SK-N-SH treated with all-trans-retinoic acid at 6 μM for 48 hours (cell line): ENCODE results near the gene DUSP16.
A peak's percentile ranks its signal among the peaks of the same experiment; 100 is the strongest.

ENCODE experiments used
- ATAC-seq: fragments of 200-7000 bp; cut with Tn5 transposase; 3 replicates; pipeline ENCODE4 v1.9.1; 2020; ENCODE audit warnings: mild to moderate bottlenecking, moderate library complexity
- ARNTL ChIP-seq: fragments of 450-650 bp; formaldehyde crosslinking; IDR thresholded peaks from 2 replicates; pipeline ENCODE4 v1.5.0; 2020; ENCODE audit warnings: low read depth, mild to moderate bottlenecking, moderate library complexity, borderline replicate concordance
- BACH2 ChIP-seq: fragments of 250-450 bp; sonication (Bioruptor Pico); IDR thresholded peaks from 2 replicates; pipeline ENCODE4 v1.9.0; 2021; ENCODE audit warnings: mild to moderate bottlenecking, borderline replicate concordance
- CREB5 ChIP-seq: fragments of 250-450 bp; sonication (Bioruptor Pico); IDR thresholded peaks from 2 replicates; pipeline ENCODE4 v1.5.1; 2020; ENCODE audit warnings: low read depth, mild to moderate bottlenecking, moderate library complexity
- CSDC2 ChIP-seq: fragments of 250-450 bp; sonication (Bioruptor Pico); IDR thresholded peaks from 2 replicates; pipeline ENCODE4 v1.5.0; 2020; ENCODE audit warnings: mild to moderate bottlenecking, moderate library complexity
- CSRNP3 ChIP-seq: fragments of 250-450 bp; sonication (Bioruptor Pico); IDR thresholded peaks from 2 replicates; pipeline ENCODE4 v1.5.1; 2021; ENCODE audit warnings: mild to moderate bottlenecking, moderate library complexity
- ISL1 ChIP-seq: fragments of 250-450 bp; sonication (Bioruptor Pico); IDR thresholded peaks from 2 replicates; pipeline ENCODE4 v2.1.2; 2022; ENCODE audit warnings: mild to moderate bottlenecking, moderate library complexity
- OSR1 ChIP-seq: fragments of 250-450 bp; sonication (Bioruptor Pico); IDR thresholded peaks from 2 replicates; pipeline ENCODE4 v1.8.0; 2022; ENCODE audit warnings: moderate library complexity, mild to moderate bottlenecking, inconsistent platforms
- PATZ1 ChIP-seq: fragments of 250-450 bp; sonication (Bioruptor Pico); IDR thresholded peaks from 2 replicates; pipeline ENCODE4 v1.8.0; 2020; ENCODE audit warnings: mild to moderate bottlenecking, moderate library complexity, borderline replicate concordance
- POU6F1 ChIP-seq: fragments of 250-450 bp; sonication (Bioruptor Pico); IDR thresholded peaks from 2 replicates; pipeline ENCODE4 v1.8.0; 2021; ENCODE audit warnings: low read depth, mild to moderate bottlenecking, moderate library complexity, borderline replicate concordance
- PPARA ChIP-seq: fragments of 250-450 bp; sonication (Bioruptor Pico); IDR thresholded peaks from 2 replicates; pipeline ENCODE4 v1.5.0; 2020; ENCODE audit warnings: mild to moderate bottlenecking, borderline replicate concordance
- RARB ChIP-seq: fragments of 250-450 bp; sonication (Bioruptor Pico); IDR thresholded peaks from 2 replicates; pipeline ENCODE4 v1.8.0; 2021; ENCODE audit warnings: mild to moderate bottlenecking, moderate library complexity
- SNAI2 ChIP-seq: fragments of 250-450 bp; sonication (Bioruptor Pico); IDR thresholded peaks from 2 replicates; pipeline ENCODE4 v1.5.0; 2020; ENCODE audit warnings: mild to moderate bottlenecking, moderate library complexity
- TCF4 ChIP-seq: fragments of 250-450 bp; sonication (Bioruptor Pico); IDR thresholded peaks from 2 replicates; pipeline ENCODE4 v1.8.0; 2021; ENCODE audit warnings: mild to moderate bottlenecking, moderate library complexity, borderline replicate concordance
- TOX ChIP-seq: fragments of 250-450 bp; sonication (Bioruptor Pico); IDR thresholded peaks from 2 replicates; pipeline ENCODE4 v1.8.0; 2021; ENCODE audit warnings: mild to moderate bottlenecking, moderate library complexity, borderline replicate concordance
- TSHZ2 ChIP-seq: fragments of 250-450 bp; sonication (Bioruptor Pico); IDR thresholded peaks from 2 replicates; pipeline ENCODE4 v1.5.0; 2020; ENCODE audit warnings: mild to moderate bottlenecking, moderate library complexity
- ZFP3 ChIP-seq: fragments of 250-450 bp; sonication (Bioruptor Pico); IDR thresholded peaks from 2 replicates; pipeline ENCODE4 v1.5.0; 2020; ENCODE audit warnings: mild to moderate bottlenecking, moderate library complexity
- ZFP30 ChIP-seq: fragments of 450-650 bp; formaldehyde crosslinking; IDR thresholded peaks from 2 replicates; pipeline ENCODE4 v1.5.0; 2022; ENCODE audit warnings: mild to moderate bottlenecking, moderate library complexity
- ZNF70 ChIP-seq: fragments of 450-650 bp; formaldehyde crosslinking; IDR thresholded peaks from 2 replicates; pipeline ENCODE4 v1.5.0; 2020; ENCODE audit warnings: mild to moderate bottlenecking, moderate library complexity
- ZNF8 ChIP-seq: fragments of 450-650 bp; formaldehyde crosslinking; IDR thresholded peaks from 2 replicates; pipeline ENCODE4 v1.5.0; 2020; ENCODE audit warnings: mild to moderate bottlenecking, moderate library complexity

DUSP16 gene

GRCh38 chr12:12520273-12520672 is 42.4 kb downstream of the DUSP16 start:
- TF ChIP-seq TSHZ2 (CRISPR knock-in tag) = no peak
- no peak for TF ChIP-seq ISL1
- TF ChIP-seq ZFP3 (CRISPR knock-in tag) = no peak
- TF ChIP-seq CSDC2 (CRISPR knock-in tag) = no peak
- TF ChIP-seq CREB5 (CRISPR knock-in tag) = no peak
- TF ChIP-seq PPARA (CRISPR knock-in tag) = no peak
- TF ChIP-seq TCF4 (CRISPR knock-in tag) = no peak
- no peak for TF ChIP-seq OSR1
- TF ChIP-seq ZNF8 (CRISPR knock-in tag) = no peak
- no peak for ATAC-seq

GRCh38 chr12:12519354-12519998 is 43.2 kb downstream of the DUSP16 start:
- no peak for TF ChIP-seq POU6F1 (CRISPR knock-in tag)
- no peak for TF ChIP-seq CSRNP3
- ATAC-seq = peak; percentile 26

GRCh38 chr12:12518919-12519318 is 43.7 kb downstream of the DUSP16 start:
- peak; percentile 77 for ATAC-seq
- TF ChIP-seq ZFP3 (CRISPR knock-in tag) (no peak), POU6F1 (CRISPR knock-in tag) (no peak), PPARA (CRISPR knock-in tag) (no peak), PATZ1 (CRISPR knock-in tag) (no peak), TSHZ2 (CRISPR knock-in tag) (no peak), CREB5 (CRISPR knock-in tag) (no peak), ARNTL (CRISPR knock-in tag) (no peak), ZNF70 (CRISPR knock-in tag) (no peak), TOX (CRISPR knock-in tag) (no peak), CSDC2 (CRISPR knock-in tag) (no peak), OSR1 (no peak), ZNF8 (CRISPR knock-in tag) (no peak), SNAI2 (no peak), RARB (no peak), BACH2 (CRISPR knock-in tag) (no peak), ZFP30 (CRISPR knock-in tag) (no peak), ISL1 (no peak)
